Measurements from ENCODE around the gene TADA3.

The TADA3 gene

DNA sequence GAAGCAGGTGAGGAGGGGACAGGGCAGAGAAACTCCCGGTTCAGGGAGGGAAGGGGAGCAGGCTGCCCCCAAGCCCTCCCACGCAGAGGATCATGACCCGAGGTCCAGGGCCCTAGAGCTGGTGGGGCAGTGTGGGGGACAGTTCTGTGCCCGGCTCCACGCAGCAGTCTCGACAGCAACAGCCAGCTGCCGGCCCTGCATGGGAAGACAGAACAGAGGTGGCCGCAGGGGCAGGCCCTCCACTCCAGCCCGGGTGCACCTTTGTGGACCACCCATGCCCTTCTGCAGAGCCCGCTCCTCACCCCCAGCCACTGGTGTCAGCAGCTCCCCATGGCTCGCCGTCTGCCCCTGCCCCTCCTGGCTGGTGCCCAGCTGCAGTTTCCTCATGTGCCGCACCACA, 34.8 kb downstream of the TADA3 start:
- no peak overlapping the region for H3K4me3 Mint-ChIP-seq
- no peak overlapping the region for H3K27ac Mint-ChIP-seq (ENCODE audit: low read depth)
- H3K4me1 Mint-ChIP-seq = peaks cover 22% of the 10 kb centered on the region
- ATAC-seq (replicated peaks; ENCODE audit: extremely low read depth, poor library complexity, severe bottlenecking) (no peak), DNase-seq (ENCODE audit: low spot score in 2 of 2) (no peak)
- H3K9me3 Mint-ChIP-seq = no peaks in the 10 kb centered on the region
- no peaks in the 10 kb centered on the region for H3K27me3 Mint-ChIP-seq
- H3K36me3 Mint-ChIP-seq (ENCODE audit: insufficient read depth) = peaks cover 28% of the 10 kb centered on the region

DNA sequence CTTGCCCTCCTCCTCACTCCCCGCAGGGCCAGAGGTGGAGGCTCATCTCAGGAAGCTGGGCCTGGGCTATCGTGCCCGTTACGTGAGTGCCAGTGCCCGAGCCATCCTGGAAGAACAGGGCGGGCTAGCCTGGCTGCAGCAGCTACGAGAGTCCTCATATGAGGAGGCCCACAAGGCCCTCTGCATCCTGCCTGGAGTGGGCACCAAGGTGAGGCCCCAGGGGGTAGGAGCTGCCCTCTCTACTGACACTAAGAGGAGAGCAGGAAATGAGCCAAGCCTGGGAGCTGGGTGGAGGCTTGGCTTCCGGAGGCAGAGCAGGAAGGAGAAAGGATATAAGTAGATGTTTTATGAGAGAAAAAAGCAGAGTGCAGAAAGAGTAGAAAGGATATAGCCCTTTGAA, 37.6 kb downstream of the TADA3 start:
- H3K36me3 Mint-ChIP-seq (ENCODE audit: insufficient read depth) = peaks cover 33% of the 10 kb centered on the region
- ATAC-seq (replicated peaks; ENCODE audit: extremely low read depth, poor library complexity, severe bottlenecking) = no peak
- peaks cover 43% of the 10 kb centered on the region for H3K4me1 Mint-ChIP-seq
- no peak overlapping the region for H3K4me3 Mint-ChIP-seq
- H3K27ac Mint-ChIP-seq (ENCODE audit: low read depth) = no peak overlapping the region
- DNase-seq (ENCODE audit: low spot score in 2 of 2) = no peak
- H3K9me3 Mint-ChIP-seq = no peaks in the 10 kb centered on the region
- no peaks in the 10 kb centered on the region for H3K27me3 Mint-ChIP-seq

GRCh38 chr3:9750556-9751411, 41.5 kb downstream of the TADA3 start:
- Mint-ChIP-seq H3K4me3 (peak overlapping the region; percentile 89), H3K9me3 (no peaks in the 10 kb centered on the region), H3K27me3 (no peaks in the 10 kb centered on the region), H3K4me1 (peaks cover 46% of the 10 kb centered on the region), H3K36me3 (ENCODE audit: insufficient read depth) (peaks cover 34% of the 10 kb centered on the region), H3K27ac (ENCODE audit: low read depth) (peak overlapping the region; percentile 88)
- DNase-seq (ENCODE audit: low spot score in 2 of 2) (no peak), ATAC-seq (replicated peaks; ENCODE audit: extremely low read depth, poor library complexity, severe bottlenecking) (no peak)

DNA sequence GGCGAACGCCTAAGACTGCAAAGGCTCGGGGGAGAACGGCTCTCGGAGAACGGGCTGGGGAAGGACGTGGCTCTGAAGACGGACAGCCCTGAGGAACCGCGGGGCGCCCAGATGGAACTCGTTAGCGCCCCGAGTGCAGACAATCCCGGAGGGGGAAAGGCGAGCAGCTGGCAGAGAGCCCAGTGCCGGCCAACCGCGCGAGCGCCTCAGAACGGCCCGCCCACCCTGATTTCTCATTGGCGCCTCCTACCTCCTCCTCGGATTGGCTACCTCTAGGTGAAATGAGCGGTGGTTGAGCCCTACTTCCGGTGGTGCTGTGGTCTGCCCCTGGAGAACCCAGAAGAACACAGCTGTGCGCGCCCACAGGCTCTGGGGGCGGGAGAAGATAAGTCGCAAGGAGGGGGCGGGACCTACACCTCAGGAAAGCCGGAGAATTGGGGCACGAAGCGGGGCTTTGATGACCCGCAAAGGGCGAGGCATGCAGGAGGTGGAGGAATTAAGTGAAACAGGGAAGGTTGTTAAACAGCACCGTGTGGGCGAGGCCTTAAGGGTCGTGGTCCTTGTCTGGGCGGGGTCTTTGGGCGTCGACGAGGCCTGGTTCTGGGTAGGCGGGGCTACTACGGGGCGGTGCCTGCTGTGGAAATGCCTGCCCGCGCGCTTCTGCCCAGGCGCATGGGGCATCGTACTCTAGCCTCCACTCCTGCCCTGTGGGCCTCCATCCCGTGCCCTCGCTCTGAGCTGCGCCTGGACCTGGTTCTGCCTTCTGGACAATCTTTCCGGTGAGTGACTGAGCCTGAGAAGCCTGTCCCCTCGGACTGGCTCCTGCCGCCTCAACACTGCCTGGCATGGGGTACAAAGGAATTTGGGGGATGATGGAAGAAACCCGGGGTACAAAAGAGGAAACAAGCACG, 42.4 kb downstream of the TADA3 start, which contains the start of gene OGG1:
OGG1 (plus strand) TSS at position 308 of the 911 bp plus-strand sequence; CDS start at position 643, 335 bp downstream.
- DNase-seq (ENCODE audit: low spot score in 2 of 2) (peak; percentile 87 to 92), ATAC-seq (replicated peaks; ENCODE audit: extremely low read depth, poor library complexity, severe bottlenecking) (peak; percentile 99)
- peaks cover 33% of the 10 kb centered on the region for H3K36me3 Mint-ChIP-seq (ENCODE audit: insufficient read depth)
- peak within 1 kb of the TSS; percentile 88 for H3K27ac Mint-ChIP-seq (ENCODE audit: low read depth)
- peak within 1 kb of the TSS; percentile 89 for H3K4me3 Mint-ChIP-seq
- no peaks in the 10 kb centered on the region for H3K27me3 Mint-ChIP-seq
- peaks cover 45% of the 10 kb centered on the region for H3K4me1 Mint-ChIP-seq
- no peaks in the 10 kb centered on the region for H3K9me3 Mint-ChIP-seq

GRCh38 chr3:9749296-9749644, 43.0 kb downstream of the TADA3 start:
- H3K4me1 Mint-ChIP-seq = peaks cover 38% of the 10 kb centered on the region

GRCh38 chr3:9748031-9748430, 44.2 kb downstream of the TADA3 start:
- peaks cover 40% of the 10 kb centered on the region for H3K36me3 Mint-ChIP-seq (ENCODE audit: insufficient read depth)
- no peak overlapping the region for H3K27ac Mint-ChIP-seq (ENCODE audit: low read depth)
- no peak for ATAC-seq (replicated peaks; ENCODE audit: extremely low read depth, poor library complexity, severe bottlenecking)
- no peak overlapping the region for H3K4me3 Mint-ChIP-seq
- no peaks in the 10 kb centered on the region for H3K9me3 Mint-ChIP-seq
- no peak for DNase-seq (ENCODE audit: low spot score in 2 of 2)
- H3K27me3 Mint-ChIP-seq = no peaks in the 10 kb centered on the region
- peaks cover 30% of the 10 kb centered on the region for H3K4me1 Mint-ChIP-seq

More at GRCh38 chr3:9749296-9749644, 43.0 kb downstream of the TADA3 start:
- ATAC-seq (replicated peaks; ENCODE audit: extremely low read depth, poor library complexity, severe bottlenecking) (no peak), DNase-seq (ENCODE audit: low spot score in 2 of 2) (peak in 1 of 2 donors; percentile 25)
- H3K27ac Mint-ChIP-seq (ENCODE audit: low read depth) = peak overlapping the region; percentile 88
- no peaks in the 10 kb centered on the region for H3K9me3 Mint-ChIP-seq
- H3K27me3 Mint-ChIP-seq = no peaks in the 10 kb centered on the region
- peak overlapping the region; percentile 89 for H3K4me3 Mint-ChIP-seq
- peaks cover 37% of the 10 kb centered on the region for H3K36me3 Mint-ChIP-seq (ENCODE audit: insufficient read depth)

DNA sequence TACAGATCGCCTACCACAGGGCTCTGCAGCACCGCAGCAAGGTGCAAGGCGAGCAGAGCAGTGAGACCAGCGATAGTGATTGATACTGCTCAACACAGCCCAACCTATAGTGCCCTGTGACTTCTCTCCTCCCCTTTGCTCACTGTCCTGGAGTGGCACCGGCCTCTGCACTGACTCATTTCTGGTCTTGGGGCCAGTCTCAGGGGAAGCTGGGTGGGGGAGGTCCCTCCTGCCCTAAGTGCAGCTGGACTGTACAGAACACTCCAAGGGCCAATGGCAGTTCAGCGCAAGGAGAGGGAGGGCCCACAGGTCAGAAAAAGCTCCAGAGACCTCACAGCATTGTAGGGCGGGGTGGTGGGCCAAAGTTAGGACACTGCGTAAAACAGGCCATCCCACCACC, 45.0 kb downstream of the TADA3 start:
- Mint-ChIP-seq H3K4me3 (no peak overlapping the region), H3K36me3 (ENCODE audit: insufficient read depth) (peaks cover 42% of the 10 kb centered on the region), H3K9me3 (no peaks in the 10 kb centered on the region), H3K4me1 (peaks cover 30% of the 10 kb centered on the region), H3K27ac (ENCODE audit: low read depth) (no peak overlapping the region), H3K27me3 (no peaks in the 10 kb centered on the region)
- DNase-seq (ENCODE audit: low spot score in 2 of 2) (no peak), ATAC-seq (replicated peaks; ENCODE audit: extremely low read depth, poor library complexity, severe bottlenecking) (no peak)

DNA sequence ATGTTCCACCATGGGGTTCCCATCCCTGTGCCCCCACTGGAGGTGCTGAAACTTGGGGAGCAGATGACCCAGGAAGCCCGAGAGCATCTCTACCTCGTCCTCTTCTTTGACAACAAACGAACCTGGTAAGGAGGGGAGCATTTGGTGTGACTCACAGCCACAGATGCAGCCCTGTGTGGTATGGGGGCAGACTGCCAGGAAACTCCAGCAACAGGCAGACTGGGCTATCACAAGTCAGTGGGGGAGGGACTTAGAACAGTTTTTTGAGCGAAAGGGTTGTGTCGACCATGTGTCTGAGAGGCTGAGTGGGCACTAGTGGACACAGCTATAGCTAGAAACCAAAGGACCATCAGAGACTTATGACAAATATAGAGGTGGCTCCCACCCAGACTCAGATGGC, 45.9 kb downstream of the TADA3 start:
- Mint-ChIP-seq H3K27me3 (no peaks in the 10 kb centered on the region), H3K4me1 (peaks cover 23% of the 10 kb centered on the region), H3K9me3 (no peaks in the 10 kb centered on the region), H3K36me3 (ENCODE audit: insufficient read depth) (peaks cover 48% of the 10 kb centered on the region), H3K4me3 (no peak overlapping the region), H3K27ac (ENCODE audit: low read depth) (no peak overlapping the region)
- no peak for ATAC-seq (replicated peaks; ENCODE audit: extremely low read depth, poor library complexity, severe bottlenecking)
- no peak for DNase-seq (ENCODE audit: low spot score in 2 of 2)

GRCh38 chr3:9745521-9745920, 46.8 kb downstream of the TADA3 start:
- DNase-seq (ENCODE audit: low spot score in 2 of 2) (no peak), ATAC-seq (replicated peaks; ENCODE audit: extremely low read depth, poor library complexity, severe bottlenecking) (no peak)
- no peaks in the 10 kb centered on the region for H3K27me3 Mint-ChIP-seq
- H3K4me3 Mint-ChIP-seq = no peak overlapping the region
- peaks cover 56% of the 10 kb centered on the region for H3K36me3 Mint-ChIP-seq (ENCODE audit: insufficient read depth)
- peaks cover 17% of the 10 kb centered on the region for H3K4me1 Mint-ChIP-seq
- no peaks in the 10 kb centered on the region for H3K9me3 Mint-ChIP-seq
- no peak overlapping the region for H3K27ac Mint-ChIP-seq (ENCODE audit: low read depth)

DNA sequence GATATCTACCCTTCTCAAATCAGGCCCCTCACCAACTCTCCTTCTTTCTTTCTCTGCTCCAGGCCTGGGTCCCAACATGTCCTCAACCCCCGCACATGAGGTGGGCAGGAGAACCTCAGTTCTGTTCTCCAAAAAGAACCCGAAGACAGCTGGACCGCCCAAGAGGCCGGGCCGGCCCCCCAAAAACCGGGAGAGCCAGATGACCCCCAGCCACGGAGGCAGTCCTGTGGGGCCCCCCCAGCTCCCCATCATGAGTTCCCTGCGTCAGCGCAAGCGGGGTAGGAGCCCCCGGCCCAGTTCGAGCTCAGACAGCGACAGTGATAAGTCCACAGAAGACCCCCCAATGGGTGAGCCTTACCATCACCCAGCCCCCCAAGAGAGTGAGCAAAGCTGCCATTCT, 48.1 kb downstream of the TADA3 start:
- Mint-ChIP-seq H3K27ac (ENCODE audit: low read depth) (no peak overlapping the region), H3K4me3 (no peak overlapping the region)
- no peak for ATAC-seq (replicated peaks; ENCODE audit: extremely low read depth, poor library complexity, severe bottlenecking)

GRCh38 chr3:9743548-9743947, 48.7 kb downstream of the TADA3 start:
- ATAC-seq (replicated peaks; ENCODE audit: extremely low read depth, poor library complexity, severe bottlenecking) (no peak), DNase-seq (ENCODE audit: low spot score in 2 of 2) (no peak)
- H3K4me1 Mint-ChIP-seq = no peaks in the 10 kb centered on the region
- no peak overlapping the region for H3K4me3 Mint-ChIP-seq
- no peaks in the 10 kb centered on the region for H3K27me3 Mint-ChIP-seq
- H3K9me3 Mint-ChIP-seq = no peaks in the 10 kb centered on the region
- H3K36me3 Mint-ChIP-seq (ENCODE audit: insufficient read depth) = peaks cover 57% of the 10 kb centered on the region
- no peak overlapping the region for H3K27ac Mint-ChIP-seq (ENCODE audit: low read depth)

More for the DNA sequence above, 48.1 kb downstream of the TADA3 start:
- Mint-ChIP-seq H3K4me1 (peaks cover 3% of the 10 kb centered on the region), H3K36me3 (ENCODE audit: insufficient read depth) (peaks cover 54% of the 10 kb centered on the region), H3K9me3 (no peaks in the 10 kb centered on the region), H3K27me3 (no peaks in the 10 kb centered on the region)
- no peak for DNase-seq (ENCODE audit: low spot score in 2 of 2)

DNA sequence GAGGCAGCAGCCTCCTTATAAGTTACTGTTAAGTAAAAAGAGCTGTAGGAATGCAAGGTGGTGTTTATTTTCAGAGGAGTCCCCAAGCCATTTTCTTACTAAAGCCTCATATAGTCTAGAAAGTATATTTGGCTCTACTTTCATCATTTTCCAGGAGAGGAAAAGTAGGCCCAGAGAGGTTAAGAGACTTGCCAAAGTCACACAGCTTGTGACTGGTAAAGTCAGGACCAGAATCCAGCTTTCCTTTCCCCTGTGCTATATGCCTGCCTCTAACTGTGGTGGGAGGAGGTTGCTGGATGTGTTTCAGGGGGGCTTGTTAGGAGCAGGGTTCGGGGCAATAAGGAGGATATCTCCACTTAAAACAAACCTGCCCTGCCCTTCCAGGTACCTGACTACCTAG, 49.7 kb downstream of the TADA3 start:
- Mint-ChIP-seq H3K9me3 (no peaks in the 10 kb centered on the region), H3K4me3 (no peak overlapping the region), H3K36me3 (ENCODE audit: insufficient read depth) (peaks cover 56% of the 10 kb centered on the region), H3K4me1 (no peaks in the 10 kb centered on the region), H3K27ac (ENCODE audit: low read depth) (no peak overlapping the region), H3K27me3 (no peaks in the 10 kb centered on the region)
- DNase-seq (ENCODE audit: low spot score in 2 of 2) (no peak), ATAC-seq (replicated peaks; ENCODE audit: extremely low read depth, poor library complexity, severe bottlenecking) (no peak)

Data from central memory CD8-positive, alpha-beta T cell (primary cell).